ENCODE measurements around the gene PLCG2.

Gene PLCG2

GRCh38 chr16:81881228-81881627, 102.1 kb downstream of the PLCG2 start:
- Histone ChIP-seq H3K4me1 (ENCODE audit: control insufficient read depth in 1 of 2, insufficient read depth in 1 of 2, low read depth in 1 of 2, low read length in 1 of 2) (peaks cover 4% of the 10 kb centered on the region in 2 experiments), H3K9me3 (no peaks in the 10 kb centered on the region), H3K27ac (no peak overlapping the region), H3K36me3 (peaks cover 85% of the 10 kb centered on the region), H3K27me3 (no peaks in the 10 kb centered on the region), H3K4me3 (ENCODE audit: low read depth in 1 of 2, low read length in 1 of 2) (no peak overlapping the region)
- TF ChIP-seq CTCF (IDR thresholded peaks at IDR 0.05): no peak

- Histone ChIP-seq H3K27ac (no peak overlapping the region), H3K4me1 (ENCODE audit: control insufficient read depth in 1 of 2, insufficient read depth in 1 of 2, low read depth in 1 of 2, low read length in 1 of 2) (peaks cover 0 to 5% of the 10 kb centered on the region in 2 experiments), H3K27me3 (no peaks in the 10 kb centered on the region), H3K4me3 (ENCODE audit: low read depth in 1 of 2, low read length in 1 of 2) (no peak overlapping the region), H3K9me3 (no peaks in the 10 kb centered on the region), H3K36me3 (peaks cover 76% of the 10 kb centered on the region)
- TF ChIP-seq CTCF (IDR thresholded peaks at IDR 0.05): no peak
These were observed 103.5 kb downstream of the PLCG2 start for GRCh38 chr16:81882559-81882958.

- Histone ChIP-seq H3K27ac (no peak overlapping the region), H3K9me3 (no peaks in the 10 kb centered on the region), H3K27me3 (no peaks in the 10 kb centered on the region), H3K36me3 (peaks cover 78% of the 10 kb centered on the region), H3K4me1 (ENCODE audit: control insufficient read depth in 1 of 2, insufficient read depth in 1 of 2, low read depth in 1 of 2, low read length in 1 of 2) (peaks cover 0 to 5% of the 10 kb centered on the region in 2 experiments), H3K4me3 (ENCODE audit: low read depth in 1 of 2, low read length in 1 of 2) (no peak overlapping the region)
- no peak for TF ChIP-seq CTCF (IDR thresholded peaks at IDR 0.05)
These were observed 104.1 kb downstream of the PLCG2 start for GRCh38 chr16:81883235-81883634.

GRCh38 chr16:81885976-81886586, 107.0 kb downstream of the PLCG2 start:
- Histone ChIP-seq H3K9me3 (no peaks in the 10 kb centered on the region), H3K4me1 (ENCODE audit: control insufficient read depth in 1 of 2, insufficient read depth in 1 of 2, low read depth in 1 of 2, low read length in 1 of 2) (peaks cover 0 to 12% of the 10 kb centered on the region in 2 experiments), H3K27me3 (no peaks in the 10 kb centered on the region), H3K4me3 (ENCODE audit: low read depth in 1 of 2, low read length in 1 of 2) (no peak overlapping the region), H3K27ac (peak overlapping the region; percentile 64), H3K36me3 (peaks cover 79% of the 10 kb centered on the region)
- TF ChIP-seq CTCF (IDR thresholded peaks at IDR 0.05): peak; percentile 72

GRCh38 chr16:81888520-81889394, 109.7 kb downstream of the PLCG2 start:
- Histone ChIP-seq H3K4me1 (ENCODE audit: control insufficient read depth in 1 of 2, insufficient read depth in 1 of 2, low read depth in 1 of 2, low read length in 1 of 2) (peaks cover 0 to 12% of the 10 kb centered on the region in 2 experiments), H3K4me3 (ENCODE audit: low read depth in 1 of 2, low read length in 1 of 2) (no peak overlapping the region), H3K27me3 (no peaks in the 10 kb centered on the region), H3K36me3 (peaks cover 80% of the 10 kb centered on the region), H3K9me3 (no peaks in the 10 kb centered on the region), H3K27ac (no peak overlapping the region)
- no peak for TF ChIP-seq CTCF (IDR thresholded peaks at IDR 0.05)

Measured in neutrophil (primary cell).